B cell (primary cell): ENCODE measurements around the gene NUBP2. TPM values are rescaled to one million over a fixed set of nuclear protein-coding genes. Genes with fewer than 3 reads are reported as not detected.

Experiments
- ATAC-seq: fragments of 200-7000 bp; cut with Tn5 transposase; one replicate; pipeline ENCODE4 v1.10.0; 2021; ENCODE audit warnings: low read depth, mild to moderate bottlenecking, moderate number of reproducible peaks, moderate library complexity
- CTCF ChIA-PET: fragments of 350-600 bp; sonication (Branson Sonifier 250); formaldehyde crosslinking; loops from one replicate; lab custom pipeline; 2021; ENCODE audit warnings: antibody characterized with exemption, inconsistent platforms; lab: Charles Lee
- POLR2A ChIA-PET: fragments of 350-600 bp; sonication (Branson Sonifier 250); formaldehyde crosslinking; loops from one replicate; lab custom pipeline; 2021; ENCODE audit warnings: antibody characterized with exemption; lab: Charles Lee
- DNase-seq: peaks from one replicate; pipeline ENCODE4 v3.0.0; 2013
- H2AFZ ChIP-seq: 2 replicates; pipeline ENCODE4 v1.6.1; 2012; ENCODE audit warnings: mild to moderate bottlenecking, low read depth, low read length; ENCODE audit not compliant: insufficient read depth, poor library complexity, severe bottlenecking
- H3K27ac ChIP-seq, 2 donors: 1 replicate in 1 of 2; 2 replicates in 1 of 2; pipeline ENCODE4 v1.5.1; 2012 to 2013; ENCODE audit warnings: low read length in 2 of 2, mild to moderate bottlenecking in 2 of 2, moderate library complexity in 1 of 2
- H3K27me3 ChIP-seq, 4 experiments: fragments of 200-600 bp in 1 of 4; sonication (generic) in 1 of 4; replicated peaks in 1 of 4; 1 replicate in 2 of 4; 2 replicates in 2 of 4; pipeline versions ENCODE4 v1.6.1 to v1.7.0; 2013 to 2016; ENCODE audit warnings: low read length in 3 of 4, mild to moderate bottlenecking in 2 of 4, mixed read lengths in 1 of 4, moderate library complexity in 1 of 4; ENCODE audit not compliant: insufficient read depth in 4 of 4, control insufficient read depth in 3 of 4; ENCODE audit errors: control extremely low read depth in 1 of 4
- H3K36me3 ChIP-seq, 2 experiments: replicated peaks in 1 of 2; 1 replicate in 1 of 2; 2 replicates in 1 of 2; pipeline versions ENCODE4 v1.6.1 to v1.7.1; 2013; ENCODE audit warnings: low read length in 1 of 2; ENCODE audit not compliant: insufficient read depth in 2 of 2, control insufficient read depth in 1 of 2; ENCODE audit errors: control extremely low read depth in 1 of 2, extremely low read depth in 1 of 2
- H3K4me1 ChIP-seq, 2 donors: fragments of 200-600 bp in 1 of 2; sonication (generic) in 1 of 2; 1 replicate in 1 of 2; 2 replicates in 1 of 2; pipeline versions ENCODE4 v1.5.1 to v1.6.1; 2013 to 2017; ENCODE audit warnings: low read length in 2 of 2; ENCODE audit not compliant: control insufficient read depth in 2 of 2, insufficient read depth in 2 of 2
- H3K4me2 ChIP-seq: replicated peaks from 2 replicates; pipeline ENCODE3; 2012; ENCODE audit warnings: mild to moderate bottlenecking, low read depth, low read length; ENCODE audit not compliant: poor library complexity, severe bottlenecking
- H3K4me3 ChIP-seq, 5 experiments: fragments of 200-600 bp in 1 of 5; sonication (generic) in 1 of 5; 1 replicate in 3 of 5; 2 replicates in 2 of 5; pipeline versions ENCODE4 v1.5.1 to v1.7.0; 2011 to 2016; ENCODE audit warnings: low read length in 4 of 5, mild to moderate bottlenecking in 4 of 5, low read depth in 2 of 5, control low read depth in 1 of 5, moderate library complexity in 1 of 5; ENCODE audit not compliant: insufficient read depth in 1 of 5; ENCODE audit errors: control extremely low read depth in 1 of 5, extremely low read depth in 1 of 5
- H3K79me2 ChIP-seq: fragments of 200-600 bp; sonication (generic); one replicate; pipeline ENCODE4 v1.6.0; 2016; ENCODE audit warnings: low read length; ENCODE audit not compliant: control insufficient read depth, insufficient read depth
- H3K9ac ChIP-seq: fragments of 200-600 bp; sonication (generic); 2 replicates; pipeline ENCODE4 v1.6.1; 2017; ENCODE audit warnings: mild to moderate bottlenecking, low read length, moderate library complexity
- H3K9me3 ChIP-seq, 3 donors: one replicate each; pipeline versions ENCODE4 v1.6.1 to v1.7.1; 2013; ENCODE audit warnings: low read length in 2 of 3; ENCODE audit not compliant: control insufficient read depth in 2 of 3, insufficient read depth in 1 of 3; ENCODE audit errors: control extremely low read depth in 1 of 3
- H4K20me1 ChIP-seq: 2 replicates; pipeline ENCODE4 v1.6.0; 2012; ENCODE audit warnings: mild to moderate bottlenecking, low read length; ENCODE audit not compliant: insufficient read depth, control insufficient read depth, poor library complexity, severe bottlenecking
- H3K27ac Mint-ChIP-seq: one replicate; pipeline ENCODE4 v1.8.0; 2021; ENCODE audit warnings: mixed read lengths
- H3K27me3 Mint-ChIP-seq: one replicate; pipeline ENCODE4 v1.8.0; 2021; ENCODE audit warnings: mixed read lengths
- H3K4me1 Mint-ChIP-seq: one replicate; pipeline ENCODE4 v1.8.0; 2021; ENCODE audit warnings: mixed read lengths
- H3K4me3 Mint-ChIP-seq: one replicate; pipeline ENCODE4 v1.8.0; 2021; ENCODE audit warnings: mixed read lengths
- H3K9me3 Mint-ChIP-seq: one replicate; pipeline ENCODE4 v1.8.0; 2022; ENCODE audit warnings: mixed read lengths; ENCODE audit not compliant: insufficient read depth
- CTCF ChIP-seq: fragments of 200-600 bp; IDR thresholded peaks from one replicate; pipeline ENCODE4 v1.8.0; 2022; ENCODE audit warnings: antibody characterized with exemption, mild to moderate bottlenecking
- EZH2 ChIP-seq: IDR thresholded peaks from 2 replicates; pipeline ENCODE4 v1.6.1; 2012; ENCODE audit warnings: borderline replicate concordance, low read depth, mild to moderate bottlenecking, moderate library complexity, low read length; ENCODE audit not compliant: insufficient read depth, poor library complexity, severe bottlenecking
- WGBS: methylation state at CpG from one replicate; pipeline ENCODE4 v1.1.5; 2013; ENCODE audit warnings: missing lambda C conversion rate; ENCODE audit not compliant: insufficient coverage; 5-methylcytosine and 5-hydroxymethylcytosine counted together
- intact Hi-C: fragments of 100-400 bp; cut with micrococcal nuclease; formaldehyde crosslinking; loops from one replicate; pipeline ENCODE4 v1.10.0; 2022
- polyA plus RNA-seq: library from polyadenylated mRNA; depleted of rRNA; stranded (reverse); fragments of >200 nt; gene quantifications from 2 replicates; pipeline ENCODE4 v1.2.3, GENCODE V29; 2012
- total RNA-seq, 2 donors: library from RNA; stranded (reverse); fragments of 120-200 nt in 1 of 2; gene quantifications; 1 replicate in 1 of 2; 2 replicates in 1 of 2; pipeline versions ENCODE4 v1.2.3 to v1.2.4, GENCODE V29; 2013 to 2022

NUBP2 gene
- total and polyA plus RNA-seq, 2 donors (not counting 1 experiment from before 2014, with no cell fraction given), result 50.2 to 71.7 TPM

- no peaks in the 10 kb centered on the region for H3K27me3 Mint-ChIP-seq
- Histone ChIP-seq H3K79me2 (no peaks in the 10 kb centered on the region), H3K27me3 (no peaks in the 10 kb centered on the region), H3K9me3 (peaks cover 0 to 12% (median 0%) of the 10 kb centered on the region in 3 donors), H3K9ac (no peak overlapping the region), H3K4me2 (no peak overlapping the region), H3K4me3 (no peak overlapping the region), H3K36me3 (peaks cover 3 to 36% of the 10 kb centered on the region in 2 experiments), H3K4me1 (no peaks in the 10 kb centered on the region), H3K27ac (no peak overlapping the region), H2AFZ (no peak overlapping the region), H4K20me1 (peaks cover 9% of the 10 kb centered on the region)
- no peak overlapping the region for H3K4me3 Mint-ChIP-seq
- ChIA-PET POLR2A (no interaction called here), CTCF (no interaction called here)
- H3K27ac Mint-ChIP-seq, result no peak overlapping the region
- WGBS, result 97% methylated on average over 10 of the region's 16 CpGs
- DNase-seq (no peak), ATAC-seq (no peak)
- no peak for TF ChIP-seq EZH2
- no peak for TF ChIP-seq CTCF
- H3K9me3 Mint-ChIP-seq, result no peaks in the 10 kb centered on the region
- intact Hi-C loops, result no loop called here
- H3K4me1 Mint-ChIP-seq, result no peaks in the 10 kb centered on the region
Measured at GRCh38 chr16:1810106-1810505, 27.3 kb downstream of the NUBP2 start.

- ATAC-seq (no peak), DNase-seq (no peak)
- ChIA-PET CTCF (no interaction called here), POLR2A (no interaction called here)
- H3K4me1 ChIP-seq, result no peaks in the 10 kb centered on the region
- no peak overlapping the region for H3K4me2 ChIP-seq
- no peaks in the 10 kb centered on the region for H3K79me2 ChIP-seq
- no peak overlapping the region for H3K4me3 ChIP-seq
- H3K4me1 Mint-ChIP-seq, result no peaks in the 10 kb centered on the region
- WGBS, result 96% methylated on average over 15 of the region's 16 CpGs
- H4K20me1 ChIP-seq, result peaks cover 9% of the 10 kb centered on the region
- H3K27me3 Mint-ChIP-seq, result no peaks in the 10 kb centered on the region
- no peak overlapping the region for H3K4me3 Mint-ChIP-seq
- no peak overlapping the region for H3K27ac Mint-ChIP-seq
- H3K9me3 ChIP-seq, result peaks cover 0 to 12% (median 0%) of the 10 kb centered on the region in 3 donors
- no peak overlapping the region for H2AFZ ChIP-seq
- no peak for TF ChIP-seq CTCF
- no peak for TF ChIP-seq EZH2
- H3K27me3 ChIP-seq, result no peaks in the 10 kb centered on the region
- intact Hi-C loops, result no loop called here
- H3K9ac ChIP-seq, result no peak overlapping the region
- H3K27ac ChIP-seq, result no peak overlapping the region
- H3K9me3 Mint-ChIP-seq, result no peaks in the 10 kb centered on the region
- H3K36me3 ChIP-seq, result peaks cover 3 to 39% of the 10 kb centered on the region in 2 experiments
Measured at GRCh38 chr16:1810536-1810935, 27.8 kb downstream of the NUBP2 start.
